GM23338 (cell line): ENCODE data around the gene BLM. TPM values are rescaled to one million over a fixed set of nuclear protein-coding genes. Genes with fewer than 3 reads are reported as not detected.
A peak's percentile ranks its signal among the peaks of the same experiment; 100 is the strongest.

Source experiments
- ATAC-seq: fragments of 200-7000 bp; cut with Tn5 transposase; 3 replicates; pipeline ENCODE4 v1.9.1; 2020
- DNase-seq: peaks from one replicate; pipeline ENCODE4 v3.0.0-alpha.2; 2015; ENCODE audit warnings: low spot score
- H2AFZ ChIP-seq: fragments of 200-600 bp; sonication (generic); 2 replicates; pipeline ENCODE4 v1.8.0; 2016; ENCODE audit warnings: antibody characterized with exemption, mild to moderate bottlenecking, moderate library complexity
- H3F3A ChIP-seq: fragments of 200-600 bp; sonication (generic); replicated peaks from 2 replicates; pipeline ENCODE4 v1.8.0; 2017; ENCODE audit warnings: antibody characterized with exemption, mixed run types, low read depth
- H3K27ac ChIP-seq: fragments of 200-600 bp; sonication (generic); 2 replicates; pipeline ENCODE4 v1.6.1; 2016; ENCODE audit warnings: low read depth
- H3K27me3 ChIP-seq: fragments of 200-600 bp; sonication (generic); 2 replicates; pipeline ENCODE4 v1.8.0; 2016; ENCODE audit warnings: mild to moderate bottlenecking, mixed run types, moderate library complexity; ENCODE audit not compliant: insufficient read depth
- H3K36me3 ChIP-seq: fragments of 200-600 bp; sonication (generic); 2 replicates; pipeline ENCODE4 v1.8.0; 2016; ENCODE audit warnings: mild to moderate bottlenecking; ENCODE audit not compliant: insufficient read depth
- H3K4me1 ChIP-seq: fragments of 200-600 bp; sonication (generic); 2 replicates; pipeline ENCODE4 v1.8.0; 2016; ENCODE audit warnings: mild to moderate bottlenecking, moderate library complexity; ENCODE audit not compliant: insufficient read depth
- H3K4me2 ChIP-seq: fragments of 200-600 bp; sonication (generic); 2 replicates; pipeline ENCODE4 v1.7.1; 2017; ENCODE audit warnings: mixed run types
- H3K4me3 ChIP-seq: fragments of 200-600 bp; sonication (generic); 2 replicates; pipeline ENCODE4 v1.6.1; 2016; ENCODE audit warnings: mixed run types
- H3K79me2 ChIP-seq: fragments of 200-600 bp; sonication (generic); replicated peaks from 2 replicates; pipeline ENCODE4 v1.8.0; 2017; ENCODE audit warnings: mild to moderate bottlenecking; ENCODE audit not compliant: insufficient read depth
- H3K9me2 ChIP-seq: fragments of 200-600 bp; sonication (generic); 2 replicates; pipeline ENCODE4 v1.8.0; 2017; ENCODE audit not compliant: insufficient read depth
- H4K20me1 ChIP-seq: fragments of 200-600 bp; sonication (generic); replicated peaks from 2 replicates; pipeline ENCODE4 v1.8.0; 2017; ENCODE audit warnings: mild to moderate bottlenecking; ENCODE audit not compliant: insufficient read depth
- H3K27ac Mint-ChIP-seq: 2 replicates; pipeline ENCODE4 v1.8.0; 2020; ENCODE audit warnings: inconsistent platforms, mild to moderate bottlenecking, moderate library complexity, mixed read lengths
- H3K27me3 Mint-ChIP-seq: 3 replicates; pipeline ENCODE4 v1.8.0; 2022; ENCODE audit warnings: low read depth, mild to moderate bottlenecking, moderate library complexity, mixed read lengths, inconsistent platforms; ENCODE audit not compliant: insufficient read depth, poor library complexity
- H3K36me3 Mint-ChIP-seq: 3 replicates; pipeline ENCODE4 v1.8.0; 2021; ENCODE audit warnings: low read depth, mild to moderate bottlenecking, inconsistent platforms, moderate library complexity, mixed read lengths
- H3K4me1 Mint-ChIP-seq: 3 replicates; pipeline ENCODE4 v1.8.0; 2020; ENCODE audit warnings: mild to moderate bottlenecking, inconsistent platforms, mixed read lengths
- H3K4me3 Mint-ChIP-seq: 3 replicates; pipeline ENCODE4 v1.8.0; 2021; ENCODE audit warnings: moderate library complexity, mild to moderate bottlenecking, inconsistent platforms, mixed read lengths
- H3K9me3 Mint-ChIP-seq: 3 replicates; pipeline ENCODE4 v1.8.0; 2020; ENCODE audit warnings: moderate library complexity, mild to moderate bottlenecking, inconsistent platforms, mixed read lengths
- CREB1 ChIP-seq: fragments of 250-450 bp; sonication (Bioruptor Pico); IDR thresholded peaks from 2 replicates; pipeline ENCODE4 v1.5.0; 2020; ENCODE audit warnings: low read depth, mild to moderate bottlenecking, moderate library complexity
- CTCF ChIP-seq, 2 experiments: fragments of 200-600 bp in 1 of 2; sonication (generic) in 1 of 2; conservative IDR thresholded peaks; 2 replicates each; pipeline versions ENCODE4 v1.5.1 to v1.6.1; 2016 to 2017; ENCODE audit warnings: antibody characterized with exemption in 2 of 2, low read depth in 2 of 2, mild to moderate bottlenecking in 2 of 2, moderate library complexity in 1 of 2
- EZH2 ChIP-seq: fragments of 200-600 bp; sonication (generic); IDR thresholded peaks from one replicate; pipeline ENCODE4 v1.8.0; 2017; ENCODE audit warnings: antibody characterized with exemption, mild to moderate bottlenecking, low read depth; ENCODE audit not compliant: unreplicated experiment
- EZH2phosphoT487 ChIP-seq: fragments of 200-600 bp; sonication (generic); IDR thresholded peaks from one replicate; pipeline ENCODE4 v1.8.1; 2018; ENCODE audit warnings: antibody characterized with exemption; ENCODE audit not compliant: unreplicated experiment
- JUNB ChIP-seq: IDR thresholded peaks from one replicate; pipeline ENCODE4 v1.6.1; 2016; ENCODE audit warnings: antibody characterized with exemption; ENCODE audit not compliant: unreplicated experiment
- NANOG ChIP-seq: IDR thresholded peaks from 2 replicates; pipeline ENCODE4 v1.6.1; 2016; ENCODE audit warnings: antibody characterized with exemption, borderline replicate concordance
- STAT1 ChIP-seq: IDR thresholded peaks from one replicate; pipeline ENCODE4 v1.6.1; 2016; ENCODE audit warnings: antibody characterized with exemption; ENCODE audit not compliant: unreplicated experiment
- ZNF114 ChIP-seq: fragments of 250-450 bp; sonication (Bioruptor Pico); IDR thresholded peaks from 2 replicates; pipeline ENCODE4 v1.5.0; 2020; ENCODE audit warnings: mild to moderate bottlenecking, moderate library complexity
- ZNF331 ChIP-seq: fragments of 250-450 bp; sonication (Bioruptor Pico); IDR thresholded peaks from 2 replicates; pipeline ENCODE4 v1.5.0; 2020; ENCODE audit warnings: low read depth, mild to moderate bottlenecking, moderate library complexity
- polyA plus RNA-seq: library from polyadenylated mRNA; unstranded; fragments of >200 nt; fragmentation: Nextera tagmentation; extraction: Ambion mirVana; gene quantifications from 2 replicates; pipeline ENCODE4 v1.2.1, GENCODE V29; 2016
- total RNA-seq: library from RNA; depleted of rRNA; stranded (reverse); fragments of >200 nt; shearing (Covaris generic); gene quantifications from 2 replicates; pipeline ENCODE4 v1.2.3, GENCODE V29; 2014
- TF ChIP-seq, protein P1 (sequence below): IDR thresholded peaks from one replicate; pipeline ENCODE4 v1.6.1; 2018; ENCODE audit warnings: antibody characterized with exemption; ENCODE audit not compliant: unreplicated experiment
- TF ChIP-seq, protein P2 (sequence below): IDR thresholded peaks from 2 replicates; pipeline ENCODE4 v1.6.1; 2016; ENCODE audit warnings: antibody characterized with exemption

The BLM gene
- total and polyA plus RNA-seq, 2 experiments from 2014 or later = 43.1 to 43.3 TPM

- no peaks in the 10 kb centered on the region for H3K4me1 Mint-ChIP-seq
- 0 out of 2 replicates have a peak overlapping the region, but pooled peaks have one; percentile 12 for H3K27ac ChIP-seq
- no peak overlapping the region for H3K27ac Mint-ChIP-seq
- H3K4me2 ChIP-seq = no peak overlapping the region
- no peaks in the 10 kb centered on the region for H3K27me3 ChIP-seq
- H3K9me2 ChIP-seq = no peaks in the 10 kb centered on the region
- ATAC-seq (no peak), DNase-seq (no peak)
- H3K36me3 Mint-ChIP-seq = peaks cover 41% of the 10 kb centered on the region
- H3K79me2 ChIP-seq = no peaks in the 10 kb centered on the region
- H3K4me3 ChIP-seq = no peak overlapping the region
- TF ChIP-seq, protein P1, sequence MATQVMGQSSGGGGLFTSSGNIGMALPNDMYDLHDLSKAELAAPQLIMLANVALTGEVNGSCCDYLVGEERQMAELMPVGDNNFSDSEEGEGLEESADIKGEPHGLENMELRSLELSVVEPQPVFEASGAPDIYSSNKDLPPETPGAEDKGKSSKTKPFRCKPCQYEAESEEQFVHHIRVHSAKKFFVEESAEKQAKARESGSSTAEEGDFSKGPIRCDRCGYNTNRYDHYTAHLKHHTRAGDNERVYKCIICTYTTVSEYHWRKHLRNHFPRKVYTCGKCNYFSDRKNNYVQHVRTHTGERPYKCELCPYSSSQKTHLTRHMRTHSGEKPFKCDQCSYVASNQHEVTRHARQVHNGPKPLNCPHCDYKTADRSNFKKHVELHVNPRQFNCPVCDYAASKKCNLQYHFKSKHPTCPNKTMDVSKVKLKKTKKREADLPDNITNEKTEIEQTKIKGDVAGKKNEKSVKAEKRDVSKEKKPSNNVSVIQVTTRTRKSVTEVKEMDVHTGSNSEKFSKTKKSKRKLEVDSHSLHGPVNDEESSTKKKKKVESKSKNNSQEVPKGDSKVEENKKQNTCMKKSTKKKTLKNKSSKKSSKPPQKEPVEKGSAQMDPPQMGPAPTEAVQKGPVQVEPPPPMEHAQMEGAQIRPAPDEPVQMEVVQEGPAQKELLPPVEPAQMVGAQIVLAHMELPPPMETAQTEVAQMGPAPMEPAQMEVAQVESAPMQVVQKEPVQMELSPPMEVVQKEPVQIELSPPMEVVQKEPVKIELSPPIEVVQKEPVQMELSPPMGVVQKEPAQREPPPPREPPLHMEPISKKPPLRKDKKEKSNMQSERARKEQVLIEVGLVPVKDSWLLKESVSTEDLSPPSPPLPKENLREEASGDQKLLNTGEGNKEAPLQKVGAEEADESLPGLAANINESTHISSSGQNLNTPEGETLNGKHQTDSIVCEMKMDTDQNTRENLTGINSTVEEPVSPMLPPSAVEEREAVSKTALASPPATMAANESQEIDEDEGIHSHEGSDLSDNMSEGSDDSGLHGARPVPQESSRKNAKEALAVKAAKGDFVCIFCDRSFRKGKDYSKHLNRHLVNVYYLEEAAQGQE = no peak
- TF ChIP-seq ZNF331 (CRISPR knock-in tag) = no peak
- no peak for TF ChIP-seq EZH2
- no peak for TF ChIP-seq NANOG
- no peak for TF ChIP-seq CTCF (conservative IDR thresholded peaks at IDR 0.05; ENCODE audit: low read depth in 2 of 2)
- no peak for TF ChIP-seq EZH2phosphoT487
- TF ChIP-seq STAT1 = no peak
- TF ChIP-seq, protein P2, sequence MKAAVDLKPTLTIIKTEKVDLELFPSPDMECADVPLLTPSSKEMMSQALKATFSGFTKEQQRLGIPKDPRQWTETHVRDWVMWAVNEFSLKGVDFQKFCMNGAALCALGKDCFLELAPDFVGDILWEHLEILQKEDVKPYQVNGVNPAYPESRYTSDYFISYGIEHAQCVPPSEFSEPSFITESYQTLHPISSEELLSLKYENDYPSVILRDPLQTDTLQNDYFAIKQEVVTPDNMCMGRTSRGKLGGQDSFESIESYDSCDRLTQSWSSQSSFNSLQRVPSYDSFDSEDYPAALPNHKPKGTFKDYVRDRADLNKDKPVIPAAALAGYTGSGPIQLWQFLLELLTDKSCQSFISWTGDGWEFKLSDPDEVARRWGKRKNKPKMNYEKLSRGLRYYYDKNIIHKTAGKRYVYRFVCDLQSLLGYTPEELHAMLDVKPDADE = no peak
- TF ChIP-seq CREB1 (CRISPR knock-in tag) = no peak
- no peak for TF ChIP-seq JUNB
- no peak for TF ChIP-seq ZNF114 (CRISPR knock-in tag)
- peaks cover 14% of the 10 kb centered on the region for H3K36me3 ChIP-seq
- no peaks in the 10 kb centered on the region for H3K27me3 Mint-ChIP-seq
- H3K4me3 Mint-ChIP-seq = no peak overlapping the region
- H3F3A ChIP-seq = no peaks in the 10 kb centered on the region
- H4K20me1 ChIP-seq = no peaks in the 10 kb centered on the region
- no peak overlapping the region for H2AFZ ChIP-seq
- no peaks in the 10 kb centered on the region for H3K4me1 ChIP-seq
- H3K9me3 Mint-ChIP-seq = no peaks in the 10 kb centered on the region
Measured at GRCh38 chr15:90782442-90782841, 65.3 kb downstream of the BLM start.
